ENCODE results near the gene KDF1. TPM values are rescaled to one million over a fixed set of nuclear protein-coding genes. Genes with fewer than 3 reads are reported as not detected.

The KDF1 gene
- total RNA-seq, 2 donors from 2014 or later: not detected

GRCh38 chr1:26921126-26921539 is 39.1 kb downstream of the KDF1 start:
- ATAC-seq (ENCODE audit: insufficient number of reproducible peaks, low FRiP score, low read depth) (peak; percentile 52), DNase-seq (ENCODE audit: low spot score) (no peak)
- no peak for TF ChIP-seq CTCF (IDR thresholded peaks at IDR 0.05)
- H3K27me3 ChIP-seq (replicated peaks; ENCODE audit: insufficient read depth): no peaks in the 10 kb centered on the region
- peaks cover 6 to 17% of the 10 kb centered on the region in 2 donors for H3K4me1 ChIP-seq (ENCODE audit: control insufficient read depth in 1 of 2, low read depth in 2 of 2)
- peak overlapping the region; percentile 73 for H3K4me3 ChIP-seq
- no peaks in the 10 kb centered on the region for H3K9me3 ChIP-seq
- peak overlapping the region; percentile 67 to 81 for H3K27ac ChIP-seq
- peaks cover 13% of the 10 kb centered on the region for H3K36me3 ChIP-seq

GRCh38 chr1:26915204-26915842 is 44.9 kb downstream of the KDF1 start:
- ATAC-seq (ENCODE audit: insufficient number of reproducible peaks, low FRiP score, low read depth): no peak
- H3K27me3 ChIP-seq (replicated peaks; ENCODE audit: insufficient read depth): no peaks in the 10 kb centered on the region
- H3K4me1 ChIP-seq (ENCODE audit: control insufficient read depth in 1 of 2, low read depth in 2 of 2): no peaks in the 10 kb centered on the region
- no peak for TF ChIP-seq CTCF (IDR thresholded peaks at IDR 0.05)
- H3K9me3 ChIP-seq: no peaks in the 10 kb centered on the region
- H3K27ac ChIP-seq: no peak overlapping the region
- DNase-seq (ENCODE audit: low spot score): no peak
- no peaks in the 10 kb centered on the region for H3K36me3 ChIP-seq
- H3K4me3 ChIP-seq: no peak overlapping the region

GRCh38 chr1:26913754-26914619 is 46.3 kb downstream of the KDF1 start, which contains the start of gene NR0B2:
TSS of gene NR0B2 (minus strand) at chr1:26913975. CDS start at chr1:26913940, 35 bp downstream.
- Histone ChIP-seq H3K4me1 (ENCODE audit: control insufficient read depth in 1 of 2, low read depth in 2 of 2) (no peaks in the 10 kb centered on the region), H3K9me3 (no peaks in the 10 kb centered on the region)
- ATAC-seq (ENCODE audit: insufficient number of reproducible peaks, low FRiP score, low read depth): no peak

GRCh38 chr1:26913389-26913753 is 46.9 kb downstream of the KDF1 start:
- DNase-seq (ENCODE audit: low spot score) (no peak), ATAC-seq (ENCODE audit: insufficient number of reproducible peaks, low FRiP score, low read depth) (no peak)
- Histone ChIP-seq H3K36me3 (no peaks in the 10 kb centered on the region), H3K4me1 (ENCODE audit: control insufficient read depth in 1 of 2, low read depth in 2 of 2) (no peaks in the 10 kb centered on the region), H3K27ac (no peak overlapping the region), H3K27me3 (replicated peaks; ENCODE audit: insufficient read depth) (no peaks in the 10 kb centered on the region), H3K4me3 (no peak overlapping the region), H3K9me3 (no peaks in the 10 kb centered on the region)
- TF ChIP-seq CTCF (IDR thresholded peaks at IDR 0.05): no peak

More at GRCh38 chr1:26913754-26914619, 46.3 kb downstream of the KDF1 start, which contains the start of gene NR0B2:
- H3K36me3 ChIP-seq: no peaks in the 10 kb centered on the region
- H3K4me3 ChIP-seq: no peak within 1 kb of the TSS
- DNase-seq (ENCODE audit: low spot score): no peak
- no peaks in the 10 kb centered on the region for H3K27me3 ChIP-seq (replicated peaks; ENCODE audit: insufficient read depth)
- no peak within 1 kb of the TSS for H3K27ac ChIP-seq
- TF ChIP-seq CTCF (IDR thresholded peaks at IDR 0.05): no peak

- no peak for TF ChIP-seq CTCF (IDR thresholded peaks at IDR 0.05)
- Histone ChIP-seq H3K9me3 (no peaks in the 10 kb centered on the region), H3K36me3 (no peaks in the 10 kb centered on the region), H3K27ac (no peak overlapping the region), H3K4me1 (ENCODE audit: control insufficient read depth in 1 of 2, low read depth in 2 of 2) (no peaks in the 10 kb centered on the region), H3K27me3 (replicated peaks; ENCODE audit: insufficient read depth) (no peaks in the 10 kb centered on the region), H3K4me3 (no peak overlapping the region)
- DNase-seq (ENCODE audit: low spot score) (no peak), ATAC-seq (ENCODE audit: insufficient number of reproducible peaks, low FRiP score, low read depth) (no peak)
These were observed 48.1 kb downstream of the KDF1 start for GRCh38 chr1:26912147-26912490.
